Measurements from ENCODE around the gene PPARG. TPM values are rescaled to one million over a fixed set of nuclear protein-coding genes. Genes with fewer than 3 reads are reported as not detected.

Gene PPARG
- total RNA-seq, 1 experiment from 2014 or later: 0.79 TPM

DNA sequence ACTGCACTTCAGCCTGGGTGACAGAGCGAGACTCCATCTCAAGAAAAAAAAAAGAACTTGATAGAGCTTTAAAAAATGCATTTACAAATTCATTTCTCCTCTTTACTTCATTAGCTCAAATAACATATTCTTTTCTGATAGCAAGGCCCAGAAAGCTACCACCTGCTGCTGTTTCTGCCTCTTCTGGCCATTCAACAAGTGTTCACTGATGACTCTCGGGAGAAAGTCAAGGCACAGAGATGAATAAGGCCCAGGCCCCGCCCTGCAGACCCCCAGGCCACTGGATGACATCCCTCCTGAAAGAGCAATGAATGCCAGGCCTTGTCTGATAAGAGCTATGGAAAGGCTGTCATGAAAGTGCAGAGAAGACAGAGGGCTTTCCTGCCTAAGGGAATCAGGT is 181.8 kb downstream of the PPARG start (continued):
- TF ChIP-seq, protein P1, sequence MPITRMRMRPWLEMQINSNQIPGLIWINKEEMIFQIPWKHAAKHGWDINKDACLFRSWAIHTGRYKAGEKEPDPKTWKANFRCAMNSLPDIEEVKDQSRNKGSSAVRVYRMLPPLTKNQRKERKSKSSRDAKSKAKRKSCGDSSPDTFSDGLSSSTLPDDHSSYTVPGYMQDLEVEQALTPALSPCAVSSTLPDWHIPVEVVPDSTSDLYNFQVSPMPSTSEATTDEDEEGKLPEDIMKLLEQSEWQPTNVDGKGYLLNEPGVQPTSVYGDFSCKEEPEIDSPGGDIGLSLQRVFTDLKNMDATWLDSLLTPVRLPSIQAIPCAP (CRISPR knock-in tag; IDR thresholded peaks at IDR 0.05): no peak
- TF ChIP-seq ZNF416 (CRISPR knock-in tag; IDR thresholded peaks at IDR 0.05) (no peak), RORB (CRISPR knock-in tag; IDR thresholded peaks at IDR 0.05) (no peak)
- TF ChIP-seq, protein P2, sequence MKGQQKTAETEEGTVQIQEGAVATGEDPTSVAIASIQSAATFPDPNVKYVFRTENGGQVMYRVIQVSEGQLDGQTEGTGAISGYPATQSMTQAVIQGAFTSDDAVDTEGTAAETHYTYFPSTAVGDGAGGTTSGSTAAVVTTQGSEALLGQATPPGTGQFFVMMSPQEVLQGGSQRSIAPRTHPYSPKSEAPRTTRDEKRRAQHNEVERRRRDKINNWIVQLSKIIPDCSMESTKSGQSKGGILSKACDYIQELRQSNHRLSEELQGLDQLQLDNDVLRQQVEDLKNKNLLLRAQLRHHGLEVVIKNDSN (CRISPR knock-in tag; IDR thresholded peaks at IDR 0.05): no peak

DNA sequence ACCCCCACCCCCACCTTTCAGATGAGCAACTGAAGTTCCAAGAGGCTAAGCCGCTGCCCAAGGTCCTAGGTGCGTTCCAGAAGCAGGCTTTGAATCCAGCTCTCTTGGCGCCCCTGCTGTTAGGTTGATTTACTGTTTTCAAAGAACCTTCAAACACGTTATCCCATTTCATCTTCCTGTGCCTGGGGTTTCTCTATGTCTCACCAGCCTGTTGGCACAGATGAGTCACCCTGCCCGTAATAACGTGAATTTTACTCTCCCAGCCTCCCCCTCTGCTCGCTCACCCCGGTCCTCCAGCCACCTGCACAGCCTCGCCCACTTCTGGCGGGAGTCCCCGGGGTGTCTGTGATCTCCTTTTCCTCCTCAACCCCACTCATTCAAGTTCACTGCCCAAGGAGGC is 182.4 kb downstream of the PPARG start:
- POLR2A ChIA-PET: interaction anchor here (0.5 kb wide), 1 partner anchor 210 kb away, joined by 3 read pairs; no protein-coding TSS in a partner anchor
- no peaks in the 10 kb centered on the region for H3K36me3 Mint-ChIP-seq
- no peaks in the 10 kb centered on the region for H3K9me3 Mint-ChIP-seq
- no peak for DNase-seq (ENCODE audit: low spot score)
- H3K4me3 Mint-ChIP-seq: no peak overlapping the region
- peaks cover 13% of the 10 kb centered on the region; the same call in 1 of the 2 replicates for H3K4me1 Mint-ChIP-seq
- ATAC-seq: peak; percentile 62
- no peak overlapping the region for H3K27ac Mint-ChIP-seq
- CTCF ChIA-PET: interaction anchor here (1.0 to 2.9 kb wide), 2 partner anchors 9 to 12 kb away, joined by 3 to 23 read pairs; no protein-coding TSS in a partner anchor
- H3K27me3 Mint-ChIP-seq (ENCODE audit: low read depth): no peaks in the 10 kb centered on the region; the same call in 1 of the 2 replicates
- no peak for TF ChIP-seq NR1H2 (CRISPR knock-in tag; IDR thresholded peaks at IDR 0.05)
- no peak for TF ChIP-seq SOX15 (CRISPR knock-in tag; IDR thresholded peaks at IDR 0.05)
- no peak for TF ChIP-seq OVOL2 (CRISPR knock-in tag; IDR thresholded peaks at IDR 0.05; ENCODE audit: borderline replicate concordance)
- TF ChIP-seq, protein P3, sequence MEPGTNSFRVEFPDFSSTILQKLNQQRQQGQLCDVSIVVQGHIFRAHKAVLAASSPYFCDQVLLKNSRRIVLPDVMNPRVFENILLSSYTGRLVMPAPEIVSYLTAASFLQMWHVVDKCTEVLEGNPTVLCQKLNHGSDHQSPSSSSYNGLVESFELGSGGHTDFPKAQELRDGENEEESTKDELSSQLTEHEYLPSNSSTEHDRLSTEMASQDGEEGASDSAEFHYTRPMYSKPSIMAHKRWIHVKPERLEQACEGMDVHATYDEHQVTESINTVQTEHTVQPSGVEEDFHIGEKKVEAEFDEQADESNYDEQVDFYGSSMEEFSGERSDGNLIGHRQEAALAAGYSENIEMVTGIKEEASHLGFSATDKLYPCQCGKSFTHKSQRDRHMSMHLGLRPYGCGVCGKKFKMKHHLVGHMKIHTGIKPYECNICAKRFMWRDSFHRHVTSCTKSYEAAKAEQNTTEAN (CRISPR knock-in tag; IDR thresholded peaks at IDR 0.05): no peak
- no peak for TF ChIP-seq NR2C2 (CRISPR knock-in tag; IDR thresholded peaks at IDR 0.05)
- no peak for TF ChIP-seq ZNF121 (CRISPR knock-in tag; IDR thresholded peaks at IDR 0.05)
- TF ChIP-seq, protein P4, sequence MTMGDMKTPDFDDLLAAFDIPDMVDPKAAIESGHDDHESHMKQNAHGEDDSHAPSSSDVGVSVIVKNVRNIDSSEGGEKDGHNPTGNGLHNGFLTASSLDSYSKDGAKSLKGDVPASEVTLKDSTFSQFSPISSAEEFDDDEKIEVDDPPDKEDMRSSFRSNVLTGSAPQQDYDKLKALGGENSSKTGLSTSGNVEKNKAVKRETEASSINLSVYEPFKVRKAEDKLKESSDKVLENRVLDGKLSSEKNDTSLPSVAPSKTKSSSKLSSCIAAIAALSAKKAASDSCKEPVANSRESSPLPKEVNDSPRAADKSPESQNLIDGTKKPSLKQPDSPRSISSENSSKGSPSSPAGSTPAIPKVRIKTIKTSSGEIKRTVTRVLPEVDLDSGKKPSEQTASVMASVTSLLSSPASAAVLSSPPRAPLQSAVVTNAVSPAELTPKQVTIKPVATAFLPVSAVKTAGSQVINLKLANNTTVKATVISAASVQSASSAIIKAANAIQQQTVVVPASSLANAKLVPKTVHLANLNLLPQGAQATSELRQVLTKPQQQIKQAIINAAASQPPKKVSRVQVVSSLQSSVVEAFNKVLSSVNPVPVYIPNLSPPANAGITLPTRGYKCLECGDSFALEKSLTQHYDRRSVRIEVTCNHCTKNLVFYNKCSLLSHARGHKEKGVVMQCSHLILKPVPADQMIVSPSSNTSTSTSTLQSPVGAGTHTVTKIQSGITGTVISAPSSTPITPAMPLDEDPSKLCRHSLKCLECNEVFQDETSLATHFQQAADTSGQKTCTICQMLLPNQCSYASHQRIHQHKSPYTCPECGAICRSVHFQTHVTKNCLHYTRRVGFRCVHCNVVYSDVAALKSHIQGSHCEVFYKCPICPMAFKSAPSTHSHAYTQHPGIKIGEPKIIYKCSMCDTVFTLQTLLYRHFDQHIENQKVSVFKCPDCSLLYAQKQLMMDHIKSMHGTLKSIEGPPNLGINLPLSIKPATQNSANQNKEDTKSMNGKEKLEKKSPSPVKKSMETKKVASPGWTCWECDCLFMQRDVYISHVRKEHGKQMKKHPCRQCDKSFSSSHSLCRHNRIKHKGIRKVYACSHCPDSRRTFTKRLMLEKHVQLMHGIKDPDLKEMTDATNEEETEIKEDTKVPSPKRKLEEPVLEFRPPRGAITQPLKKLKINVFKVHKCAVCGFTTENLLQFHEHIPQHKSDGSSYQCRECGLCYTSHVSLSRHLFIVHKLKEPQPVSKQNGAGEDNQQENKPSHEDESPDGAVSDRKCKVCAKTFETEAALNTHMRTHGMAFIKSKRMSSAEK (CRISPR knock-in tag; IDR thresholded peaks at IDR 0.05; ENCODE audit: borderline replicate concordance): no peak
- TF ChIP-seq, protein P5, sequence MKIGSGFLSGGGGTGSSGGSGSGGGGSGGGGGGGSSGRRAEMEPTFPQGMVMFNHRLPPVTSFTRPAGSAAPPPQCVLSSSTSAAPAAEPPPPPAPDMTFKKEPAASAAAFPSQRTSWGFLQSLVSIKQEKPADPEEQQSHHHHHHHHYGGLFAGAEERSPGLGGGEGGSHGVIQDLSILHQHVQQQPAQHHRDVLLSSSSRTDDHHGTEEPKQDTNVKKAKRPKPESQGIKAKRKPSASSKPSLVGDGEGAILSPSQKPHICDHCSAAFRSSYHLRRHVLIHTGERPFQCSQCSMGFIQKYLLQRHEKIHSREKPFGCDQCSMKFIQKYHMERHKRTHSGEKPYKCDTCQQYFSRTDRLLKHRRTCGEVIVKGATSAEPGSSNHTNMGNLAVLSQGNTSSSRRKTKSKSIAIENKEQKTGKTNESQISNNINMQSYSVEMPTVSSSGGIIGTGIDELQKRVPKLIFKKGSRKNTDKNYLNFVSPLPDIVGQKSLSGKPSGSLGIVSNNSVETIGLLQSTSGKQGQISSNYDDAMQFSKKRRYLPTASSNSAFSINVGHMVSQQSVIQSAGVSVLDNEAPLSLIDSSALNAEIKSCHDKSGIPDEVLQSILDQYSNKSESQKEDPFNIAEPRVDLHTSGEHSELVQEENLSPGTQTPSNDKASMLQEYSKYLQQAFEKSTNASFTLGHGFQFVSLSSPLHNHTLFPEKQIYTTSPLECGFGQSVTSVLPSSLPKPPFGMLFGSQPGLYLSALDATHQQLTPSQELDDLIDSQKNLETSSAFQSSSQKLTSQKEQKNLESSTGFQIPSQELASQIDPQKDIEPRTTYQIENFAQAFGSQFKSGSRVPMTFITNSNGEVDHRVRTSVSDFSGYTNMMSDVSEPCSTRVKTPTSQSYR (CRISPR knock-in tag; IDR thresholded peaks at IDR 0.05): no peak
- TF ChIP-seq, protein P6, sequence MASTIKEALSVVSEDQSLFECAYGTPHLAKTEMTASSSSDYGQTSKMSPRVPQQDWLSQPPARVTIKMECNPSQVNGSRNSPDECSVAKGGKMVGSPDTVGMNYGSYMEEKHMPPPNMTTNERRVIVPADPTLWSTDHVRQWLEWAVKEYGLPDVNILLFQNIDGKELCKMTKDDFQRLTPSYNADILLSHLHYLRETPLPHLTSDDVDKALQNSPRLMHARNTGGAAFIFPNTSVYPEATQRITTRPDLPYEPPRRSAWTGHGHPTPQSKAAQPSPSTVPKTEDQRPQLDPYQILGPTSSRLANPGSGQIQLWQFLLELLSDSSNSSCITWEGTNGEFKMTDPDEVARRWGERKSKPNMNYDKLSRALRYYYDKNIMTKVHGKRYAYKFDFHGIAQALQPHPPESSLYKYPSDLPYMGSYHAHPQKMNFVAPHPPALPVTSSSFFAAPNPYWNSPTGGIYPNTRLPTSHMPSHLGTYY (CRISPR knock-in tag; IDR thresholded peaks at IDR 0.05): no peak
- TF ChIP-seq, protein P7, sequence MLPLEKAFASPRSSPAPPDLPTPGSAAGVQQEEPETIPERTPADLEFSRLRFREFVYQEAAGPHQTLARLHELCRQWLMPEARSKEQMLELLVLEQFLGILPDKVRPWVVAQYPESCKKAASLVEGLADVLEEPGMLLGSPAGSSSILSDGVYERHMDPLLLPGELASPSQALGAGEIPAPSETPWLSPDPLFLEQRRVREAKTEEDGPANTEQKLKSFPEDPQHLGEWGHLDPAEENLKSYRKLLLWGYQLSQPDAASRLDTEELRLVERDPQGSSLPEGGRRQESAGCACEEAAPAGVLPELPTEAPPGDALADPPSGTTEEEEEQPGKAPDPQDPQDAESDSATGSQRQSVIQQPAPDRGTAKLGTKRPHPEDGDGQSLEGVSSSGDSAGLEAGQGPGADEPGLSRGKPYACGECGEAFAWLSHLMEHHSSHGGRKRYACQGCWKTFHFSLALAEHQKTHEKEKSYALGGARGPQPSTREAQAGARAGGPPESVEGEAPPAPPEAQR (CRISPR knock-in tag; IDR thresholded peaks at IDR 0.05): no peak
- TF ChIP-seq ATF1 (CRISPR knock-in tag; IDR thresholded peaks at IDR 0.05): no peak
- TF ChIP-seq HMGA2 (CRISPR knock-in tag; IDR thresholded peaks at IDR 0.05): no peak
- no peak for TF ChIP-seq JUN (CRISPR knock-in tag; IDR thresholded peaks at IDR 0.05)
- TF ChIP-seq GRHL2 (CRISPR knock-in tag; IDR thresholded peaks at IDR 0.05; ENCODE audit: insufficient replicate concordance, severe bottlenecking): no peak
- TF ChIP-seq, protein P8, sequence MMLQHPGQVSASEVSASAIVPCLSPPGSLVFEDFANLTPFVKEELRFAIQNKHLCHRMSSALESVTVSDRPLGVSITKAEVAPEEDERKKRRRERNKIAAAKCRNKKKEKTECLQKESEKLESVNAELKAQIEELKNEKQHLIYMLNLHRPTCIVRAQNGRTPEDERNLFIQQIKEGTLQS (CRISPR knock-in tag; conservative IDR thresholded peaks at IDR 0.05): no peak
- TF ChIP-seq SP1 (CRISPR knock-in tag; conservative IDR thresholded peaks at IDR 0.05): no peak
- no peak for TF ChIP-seq KAT7 (CRISPR knock-in tag; IDR thresholded peaks at IDR 0.05; ENCODE audit: borderline replicate concordance)
- TF ChIP-seq, protein P9, sequence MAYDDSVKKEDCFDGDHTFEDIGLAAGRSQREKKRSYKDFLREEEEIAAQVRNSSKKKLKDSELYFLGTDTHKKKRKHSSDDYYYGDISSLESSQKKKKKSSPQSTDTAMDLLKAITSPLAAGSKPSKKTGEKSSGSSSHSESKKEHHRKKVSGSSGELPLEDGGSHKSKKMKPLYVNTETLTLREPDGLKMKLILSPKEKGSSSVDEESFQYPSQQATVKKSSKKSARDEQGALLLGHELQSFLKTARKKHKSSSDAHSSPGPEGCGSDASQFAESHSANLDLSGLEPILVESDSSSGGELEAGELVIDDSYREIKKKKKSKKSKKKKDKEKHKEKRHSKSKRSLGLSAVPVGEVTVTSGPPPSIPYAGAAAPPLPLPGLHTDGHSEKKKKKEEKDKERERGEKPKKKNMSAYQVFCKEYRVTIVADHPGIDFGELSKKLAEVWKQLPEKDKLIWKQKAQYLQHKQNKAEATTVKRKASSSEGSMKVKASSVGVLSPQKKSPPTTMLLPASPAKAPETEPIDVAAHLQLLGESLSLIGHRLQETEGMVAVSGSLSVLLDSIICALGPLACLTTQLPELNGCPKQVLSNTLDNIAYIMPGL (CRISPR knock-in tag; IDR thresholded peaks at IDR 0.05): no peak
